H1 (cell line): ENCODE results near the gene TMEM41A. TPM values are rescaled to one million over a fixed set of nuclear protein-coding genes. Genes with fewer than 3 reads are reported as not detected.

Source experiments
- CTCF ChIA-PET: fragments of 300-600 bp; sonication (Branson Sonifier 250); formaldehyde crosslinking; loops from one replicate; lab custom pipeline; 2021; ENCODE audit not compliant: partially characterized antibody; lab: Charles Lee
- POLR2A ChIA-PET: fragments of 300-600 bp; sonication (Branson Sonifier 250); formaldehyde crosslinking; loops from one replicate; lab custom pipeline; 2021; ENCODE audit warnings: inconsistent platforms; ENCODE audit not compliant: partially characterized antibody; lab: Charles Lee
- DNase-seq, 2 experiments: peaks; one replicate each; pipeline versions ENCODE4 v3.0.0 to v3.0.0-alpha.2; 2010 to 2022; ENCODE audit warnings: low spot score in 2 of 2, low read depth in 1 of 2, mixed read lengths in 1 of 2
- FAIRE-seq: peaks from 2 replicates; lab custom pipeline; 2011; peaks lifted over from hg19 to GRCh38; lab: Jason Lieb, UNC
- H2AFZ ChIP-seq: 2 replicates; pipeline ENCODE4 v1.8.1; 2012; ENCODE audit warnings: low read length, inconsistent platforms
- H2AK5ac ChIP-seq: 2 replicates; pipeline ENCODE4 v1.6.1; 2013; ENCODE audit warnings: low read depth, low read length
- H2BK120ac ChIP-seq: replicated peaks from 2 replicates; pipeline ENCODE3; 2013; ENCODE audit warnings: low read depth, low read length, inconsistent platforms
- H2BK12ac ChIP-seq: 2 replicates; pipeline ENCODE4 v1.6.1; 2013; ENCODE audit warnings: low read depth, low read length
- H2BK15ac ChIP-seq: 2 replicates; pipeline ENCODE4 v1.6.1; 2013; ENCODE audit warnings: low read length
- H2BK20ac ChIP-seq: 2 replicates; pipeline ENCODE4 v1.6.1; 2013; ENCODE audit warnings: low read length
- H2BK5ac ChIP-seq: 2 replicates; pipeline ENCODE4 v1.6.1; 2013; ENCODE audit warnings: low read depth, low read length
- H3K14ac ChIP-seq: 2 replicates; pipeline ENCODE4 v1.6.1; 2013; ENCODE audit warnings: inconsistent platforms; ENCODE audit not compliant: insufficient read length
- H3K18ac ChIP-seq: 2 replicates; pipeline ENCODE4 v1.6.1; 2013; ENCODE audit warnings: low read length; ENCODE audit errors: extremely low read depth
- H3K23ac ChIP-seq: 2 replicates; pipeline ENCODE4 v1.6.1; 2013; ENCODE audit warnings: inconsistent platforms; ENCODE audit not compliant: insufficient read length
- H3K23me2 ChIP-seq: 2 replicates; pipeline ENCODE4 v1.6.1; 2013; ENCODE audit warnings: low read depth, low read length
- H3K27ac ChIP-seq: 2 replicates; pipeline ENCODE4 v1.6.1; 2011; ENCODE audit warnings: low read depth, low read length, inconsistent platforms
- H3K27me3 ChIP-seq, 4 experiments: replicated peaks in 1 of 4; 1 replicate in 1 of 4; 2 replicates in 3 of 4; pipeline versions ENCODE4 v1.6.1 to v1.8.1; 2011 to 2013; ENCODE audit warnings: low read length in 3 of 4, mild to moderate bottlenecking in 3 of 4, inconsistent platforms in 2 of 4, mixed read lengths in 2 of 4, moderate library complexity in 1 of 4; ENCODE audit not compliant: control insufficient read depth in 3 of 4, insufficient read depth in 3 of 4; ENCODE audit errors: extremely low read depth in 1 of 4
- H3K36me3 ChIP-seq, 4 experiments: 2 replicates each; pipeline versions ENCODE4 v1.6.1 to v1.8.1; 2011 to 2013; ENCODE audit warnings: mild to moderate bottlenecking in 4 of 4, low read length in 3 of 4, moderate library complexity in 2 of 4, control low read depth in 1 of 4, inconsistent platforms in 1 of 4; ENCODE audit not compliant: insufficient read depth in 4 of 4, control insufficient read depth in 2 of 4
- H3K4ac ChIP-seq: replicated peaks from 2 replicates; pipeline ENCODE3; 2013; ENCODE audit warnings: low read length, low read depth, mixed read lengths, inconsistent platforms; ENCODE audit not compliant: insufficient read length
- H3K4me1 ChIP-seq, 4 experiments: replicated peaks in 1 of 4; 1 replicate in 1 of 4; 2 replicates in 3 of 4; pipeline versions ENCODE4 v1.6.1 to v1.8.1; 2011 to 2013; ENCODE audit warnings: low read length in 3 of 4, inconsistent platforms in 2 of 4, mixed read lengths in 1 of 4; ENCODE audit not compliant: insufficient read depth in 4 of 4, control insufficient read depth in 3 of 4
- H3K4me2 ChIP-seq, 2 experiments: 2 replicates each; pipeline versions ENCODE4 v1.6.1 to v1.8.1; 2011 to 2013; ENCODE audit warnings: low read depth in 2 of 2, low read length in 2 of 2, control low read depth in 1 of 2, inconsistent platforms in 1 of 2, mild to moderate bottlenecking in 1 of 2; ENCODE audit not compliant: insufficient read depth in 1 of 2
- H3K4me3 ChIP-seq, 4 experiments: fragments of 200-600, 300-600 bp in 1 of 4; sonication (generic), shearing (Covaris generic), sonication (Bioruptor Twin) in 1 of 4; 2 replicates each; pipeline versions ENCODE4 v1.5.1 to v1.8.1; 2011 to 2016; ENCODE audit warnings: low read length in 4 of 4, low read depth in 3 of 4, control low read depth in 2 of 4, inconsistent platforms in 2 of 4, mild to moderate bottlenecking in 2 of 4, mixed read lengths in 1 of 4, moderate library complexity in 1 of 4; ENCODE audit not compliant: insufficient read depth in 2 of 4; ENCODE audit errors: extremely low read depth in 1 of 4
- H3K56ac ChIP-seq: replicated peaks from 2 replicates; pipeline ENCODE3; 2013; ENCODE audit warnings: low read depth, mild to moderate bottlenecking, mixed read lengths, low read length, inconsistent platforms; ENCODE audit not compliant: insufficient read length
- H3K79me1 ChIP-seq: 2 replicates; pipeline ENCODE4 v1.6.1; 2013; ENCODE audit warnings: low read depth, low read length, control low read depth
- H3K79me2 ChIP-seq, 2 experiments: 2 replicates each; pipeline versions ENCODE4 v1.6.1 to v1.8.1; 2012 to 2013; ENCODE audit warnings: low read length in 2 of 2, mild to moderate bottlenecking in 2 of 2, inconsistent platforms in 1 of 2; ENCODE audit not compliant: insufficient read depth in 2 of 2, control insufficient read depth in 1 of 2
- H3K9ac ChIP-seq, 4 experiments: replicated peaks in 1 of 4; 1 replicate in 1 of 4; 2 replicates in 3 of 4; pipeline versions ENCODE4 v1.6.1 to v1.8.1; 2011 to 2013; ENCODE audit warnings: low read depth in 3 of 4, low read length in 3 of 4, control low read depth in 2 of 4, mild to moderate bottlenecking in 2 of 4, moderate library complexity in 2 of 4, inconsistent platforms in 1 of 4; ENCODE audit errors: extremely low read depth in 1 of 4
- H3K9me3 ChIP-seq, 2 experiments: 2 replicates each; pipeline versions ENCODE4 v1.6.1 to v1.8.1; 2012 to 2013; ENCODE audit warnings: mild to moderate bottlenecking in 2 of 2, moderate library complexity in 2 of 2, control low read depth in 1 of 2, inconsistent platforms in 1 of 2, low read depth in 1 of 2, low read length in 1 of 2, mixed read lengths in 1 of 2; ENCODE audit not compliant: insufficient read depth in 2 of 2
- H4K20me1 ChIP-seq, 2 experiments: replicated peaks in 1 of 2; 2 replicates each; pipeline versions ENCODE3 to v1.8.1; 2011 to 2013; ENCODE audit warnings: inconsistent platforms in 2 of 2, low read length in 2 of 2, mild to moderate bottlenecking in 1 of 2; ENCODE audit not compliant: insufficient read depth in 2 of 2, control insufficient read depth in 1 of 2
- H4K5ac ChIP-seq: 2 replicates; pipeline ENCODE4 v1.6.1; 2013; ENCODE audit warnings: low read length, low read depth, mixed read lengths, inconsistent platforms; ENCODE audit not compliant: insufficient read length
- H4K8ac ChIP-seq: 2 replicates; pipeline ENCODE4 v1.8.0; 2013; ENCODE audit warnings: mild to moderate bottlenecking, moderate library complexity, low read length, inconsistent platforms; ENCODE audit not compliant: insufficient read depth; ENCODE audit errors: extremely low read depth
- H4K91ac ChIP-seq: replicated peaks from 2 replicates; pipeline ENCODE3; 2013; ENCODE audit warnings: low read length, mixed read lengths, inconsistent platforms; ENCODE audit not compliant: insufficient read length
- BCL11A ChIP-seq, 2 experiments: IDR thresholded peaks; one replicate each; pipeline ENCODE4 v1.6.1; 2011; ENCODE audit warnings: low read depth in 2 of 2, low read length in 2 of 2, mild to moderate bottlenecking in 2 of 2
- CTBP2 ChIP-seq: IDR thresholded peaks from 2 replicates; pipeline ENCODE4 v1.7.0; 2011; ENCODE audit warnings: borderline replicate concordance, mild to moderate bottlenecking, moderate library complexity, mixed read lengths, low read length; ENCODE audit not compliant: insufficient read depth, insufficient read length
- EZH2 ChIP-seq: fragments of 200-600 bp; sonication (generic); IDR thresholded peaks from 2 replicates; pipeline ENCODE4 v1.7.1; 2012; ENCODE audit warnings: low read depth, mild to moderate bottlenecking, moderate library complexity, low read length, inconsistent platforms; ENCODE audit not compliant: severe bottlenecking
- GTF2F1 ChIP-seq: IDR thresholded peaks from 2 replicates; pipeline ENCODE4 v1.6.1; 2012; ENCODE audit warnings: low read depth, low read length, improper control_type of control experiment, borderline replicate concordance
- SP1 ChIP-seq: IDR thresholded peaks from 2 replicates; pipeline ENCODE4 v1.6.1; 2011; ENCODE audit warnings: low read depth, low read length
- SP4 ChIP-seq: IDR thresholded peaks from 2 replicates; pipeline ENCODE4 v1.6.1; 2012; ENCODE audit warnings: low read length, inconsistent platforms
- TEAD4 ChIP-seq: IDR thresholded peaks from 2 replicates; pipeline ENCODE4 v1.6.1; 2012; ENCODE audit warnings: low read depth, low read length, inconsistent platforms, mixed read lengths
- WGBS, 2 experiments: shearing (Covaris generic) in 1 of 2; methylation state at CpG; one replicate each; pipeline versions ENCODE4 v1.1.6 to v1.1.7; 2013 to 2015; ENCODE audit warnings: low lambda C conversion rate in 2 of 2, mixed read lengths in 2 of 2, inconsistent platforms in 1 of 2, low coverage in 1 of 2, missing lambda C conversion rate in 1 of 2; ENCODE audit not compliant: insufficient replicate concordance in 2 of 2, insufficient coverage in 1 of 2, insufficient read length in 1 of 2; ENCODE audit errors: extremely low coverage in 1 of 2, missing lambda C conversion rate in 1 of 2; 5-methylcytosine and 5-hydroxymethylcytosine counted together
- polyA plus RNA-seq, 7 experiments: library from polyadenylated mRNA; depleted of rRNA in 3 of 7; stranded (reverse) in 5 of 7; unstranded in 2 of 7; fragments of >200 nt in 5 of 7; fragments of 200-250 nt in 2 of 7; gene quantifications; 1 replicate in 5 of 7; 2 replicates in 1 of 7; 4 replicates in 1 of 7; pipeline versions ENCODE4 v1.2.1 to v1.2.3, GENCODE V29; 2011 to 2013; ENCODE audit warnings: missing spikeins in 2 of 7, mixed read lengths in 2 of 7
- total RNA-seq: library from RNA; stranded (reverse); fragmentation: NEBNext Ultra II Directional; extraction: Animal tissue kit (Norgen Biotek cat#: 25700); gene quantifications from 2 replicates; pipeline ENCODE4 v1.2.1, GENCODE V29; 2021

TMEM41A gene
- total and polyA plus RNA-seq, 2 of the 8 experiments (the other 6 are each of a cell fraction or from before 2014, with no cell fraction given), result 14.1 to 17.5 TPM

DNA sequence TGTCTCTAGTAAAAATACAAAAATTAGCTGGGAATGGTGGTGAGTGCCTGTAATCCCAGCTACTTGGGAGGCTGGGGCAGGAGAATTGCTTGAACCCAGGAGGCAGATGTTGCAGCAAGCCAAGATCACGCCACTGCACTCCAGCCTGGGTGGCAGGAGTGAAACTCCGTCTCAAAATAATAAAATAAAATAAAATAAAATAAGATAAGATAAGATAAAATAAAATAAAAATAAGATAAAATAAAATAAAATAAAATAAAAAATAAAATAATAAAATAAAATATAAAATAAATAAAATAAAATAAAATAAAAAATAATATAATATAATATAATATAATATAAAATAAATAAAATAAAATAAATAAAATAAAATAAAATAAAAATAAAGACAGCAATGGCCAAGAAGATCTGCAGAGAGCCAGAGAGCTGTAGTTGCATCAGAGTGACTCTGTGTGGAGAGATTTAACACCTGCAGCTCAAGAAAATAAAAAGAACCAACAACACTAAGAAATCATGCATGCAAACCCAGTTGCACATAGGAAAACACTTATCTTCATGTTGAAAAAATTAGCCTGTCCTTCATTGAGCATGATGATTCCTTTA lies 27.6 kb upstream of the TMEM41A start:
- H3K14ac ChIP-seq, result no peak overlapping the region
- H2AK5ac ChIP-seq, result no peak overlapping the region
- DNase-seq, result no peak
- POLR2A ChIA-PET, result no interaction called here
- H4K5ac ChIP-seq, result no peak overlapping the region
- H3K4me1 ChIP-seq, result no peaks in the 10 kb centered on the region
- TF ChIP-seq TEAD4 (no peak), SP4 (no peak), SP1 (no peak), GTF2F1 (no peak), CTBP2 (no peak), EZH2 (no peak), BCL11A (IDR thresholded peaks at IDR 0.05; ENCODE audit: low read depth in 2 of 2, low read length in 2 of 2) (no peak)
- TF ChIP-seq, all 59 proteins: peak for 0
- FAIRE-seq, result no peak
- Histone ChIP-seq H3K4ac (no peak overlapping the region), H4K20me1 (no peaks in the 10 kb centered on the region), H2AFZ (no peak overlapping the region), H2BK15ac (no peak overlapping the region), H3K27ac (no peak overlapping the region), H4K8ac (no peak overlapping the region), H2BK120ac (no peak overlapping the region), H3K27me3 (no peaks in the 10 kb centered on the region), H3K79me2 (no peaks in the 10 kb centered on the region), H2BK12ac (no peak overlapping the region), H3K79me1 (no peaks in the 10 kb centered on the region), H2BK20ac (no peak overlapping the region), H4K91ac (no peak overlapping the region), H3K36me3 (no peaks in the 10 kb centered on the region), H3K4me3 (no peak overlapping the region), H3K4me2 (no peak overlapping the region), H3K23ac (no peak overlapping the region), H3K23me2 (no peaks in the 10 kb centered on the region), H3K9me3 (no peaks in the 10 kb centered on the region), H3K9ac (no peak overlapping the region), H3K56ac (no peak overlapping the region), H3K18ac (no peak overlapping the region), H2BK5ac (no peak overlapping the region)
- 96% methylated on average over 2 of the region's 2 CpGs; no CpG with 5 or more reads in 1 of the 2 experiments for WGBS, 2 experiments
- CTCF ChIA-PET, result interaction anchor here (1.1 to 2.0 kb wide), 5 partner anchors 8 to 219 kb away, joined by 3 to 6 read pairs (median 5); no protein-coding TSS in a partner anchor
